ENCODE data around the gene OTOP2. TPM values are rescaled to one million over a fixed set of nuclear protein-coding genes. Genes with fewer than 3 reads are reported as not detected.
A peak's percentile ranks its signal among the peaks of the same experiment; 100 is the strongest.

OTOP2 gene
- total and polyA plus RNA-seq, 10 of the 15 experiments (the other 5 are each of a cell fraction or from before 2014, with no cell fraction given), result not detected

GRCh38 chr17:74937064-74938051 is 13.3 kb downstream of the OTOP2 start:
- ATAC-seq, result no peak
- H4K20me1 ChIP-seq (ENCODE audit: control insufficient read depth, insufficient read depth), result no peaks in the 10 kb centered on the region
- TF ChIP-seq FOS (IDR thresholded peaks at IDR 0.05; ENCODE audit: borderline replicate concordance, extremely low read depth, insufficient read length) (no peak), TBL1XR1 (IDR thresholded peaks at IDR 0.05; ENCODE audit: low read depth, low read length) (no peak), REST (IDR thresholded peaks at IDR 0.05; ENCODE audit: low read depth, low read length) (peak; percentile 49; the same call in 1 of the 2 replicates), SP1 (IDR thresholded peaks at IDR 0.05; ENCODE audit: low read depth, low read length) (no peak), IRF4 (IDR thresholded peaks at IDR 0.05; ENCODE audit: low read depth, low read length) (no peak)
- TF ChIP-seq, protein P1, sequence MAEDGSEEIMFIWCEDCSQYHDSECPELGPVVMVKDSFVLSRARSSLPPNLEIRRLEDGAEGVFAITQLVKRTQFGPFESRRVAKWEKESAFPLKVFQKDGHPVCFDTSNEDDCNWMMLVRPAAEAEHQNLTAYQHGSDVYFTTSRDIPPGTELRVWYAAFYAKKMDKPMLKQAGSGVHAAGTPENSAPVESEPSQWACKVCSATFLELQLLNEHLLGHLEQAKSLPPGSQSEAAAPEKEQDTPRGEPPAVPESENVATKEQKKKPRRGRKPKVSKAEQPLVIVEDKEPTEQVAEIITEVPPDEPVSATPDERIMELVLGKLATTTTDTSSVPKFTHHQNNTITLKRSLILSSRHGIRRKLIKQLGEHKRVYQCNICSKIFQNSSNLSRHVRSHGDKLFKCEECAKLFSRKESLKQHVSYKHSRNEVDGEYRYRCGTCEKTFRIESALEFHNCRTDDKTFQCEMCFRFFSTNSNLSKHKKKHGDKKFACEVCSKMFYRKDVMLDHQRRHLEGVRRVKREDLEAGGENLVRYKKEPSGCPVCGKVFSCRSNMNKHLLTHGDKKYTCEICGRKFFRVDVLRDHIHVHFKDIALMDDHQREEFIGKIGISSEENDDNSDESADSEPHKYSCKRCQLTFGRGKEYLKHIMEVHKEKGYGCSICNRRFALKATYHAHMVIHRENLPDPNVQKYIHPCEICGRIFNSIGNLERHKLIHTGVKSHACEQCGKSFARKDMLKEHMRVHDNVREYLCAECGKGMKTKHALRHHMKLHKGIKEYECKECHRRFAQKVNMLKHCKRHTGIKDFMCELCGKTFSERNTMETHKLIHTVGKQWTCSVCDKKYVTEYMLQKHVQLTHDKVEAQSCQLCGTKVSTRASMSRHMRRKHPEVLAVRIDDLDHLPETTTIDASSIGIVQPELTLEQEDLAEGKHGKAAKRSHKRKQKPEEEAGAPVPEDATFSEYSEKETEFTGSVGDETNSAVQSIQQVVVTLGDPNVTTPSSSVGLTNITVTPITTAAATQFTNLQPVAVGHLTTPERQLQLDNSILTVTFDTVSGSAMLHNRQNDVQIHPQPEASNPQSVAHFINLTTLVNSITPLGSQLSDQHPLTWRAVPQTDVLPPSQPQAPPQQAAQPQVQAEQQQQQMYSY (CRISPR knock-in tag; IDR thresholded peaks at IDR 0.05), result no peak
- no peak overlapping the region for H3K9ac ChIP-seq (ENCODE audit: control insufficient read depth, insufficient read depth, low read length)
- 19% methylated on average over 11 of the region's 11 CpGs for whole genome bisulfite sequencing (ENCODE audit: insufficient coverage, insufficient replicate concordance, low lambda C conversion rate, missing lambda C conversion rate)
- no TSS peak for BruUV-seq (replicated peaks)
- H3K4me1 ChIP-seq (ENCODE audit: control insufficient read depth, insufficient read depth, low read length), result no peaks in the 10 kb centered on the region
- no peak for DNase-seq (ENCODE audit: low read depth, low spot score)
- intact Hi-C loops (cut with micrococcal nuclease; ENCODE audit: unreplicated experiment) (no loop called here), in situ Hi-C loops (cut with MboI) (no loop called here)
- ChIA-PET POLR2A (interaction anchor here (0.6 kb wide), 1 partner anchor 11 kb away, joined by 5 read pairs; no protein-coding TSS in a partner anchor), RAD21 (ENCODE audit: unreplicated experiment) (no interaction called here), SMC1A (ENCODE audit: uncharacterized antibody, unreplicated experiment) (no interaction called here), CTCF (interaction anchor here (0.7 to 1.1 kb wide), 5 partner anchors 12 to 354 kb away, joined by 3 to 5 read pairs (median 3); no protein-coding TSS in a partner anchor)
- H3K79me2 ChIP-seq (ENCODE audit: control insufficient read depth, insufficient read depth, low read length), result no peaks in the 10 kb centered on the region
- no peak overlapping the region for H2AFZ ChIP-seq (ENCODE audit: control insufficient read depth, low read depth, low read length)
- no peaks in the 10 kb centered on the region for H3K9me3 ChIP-seq (replicated peaks; ENCODE audit: control insufficient read depth, insufficient read depth, low read length)
- H3K4me2 ChIP-seq (ENCODE audit: control insufficient read depth, insufficient read depth), result no peak overlapping the region
- H3K4me3 ChIP-seq, result no peak overlapping the region
- H3K36me3 ChIP-seq (ENCODE audit: control insufficient read depth in 2 of 2, insufficient read depth in 2 of 2, low read length in 1 of 2), result no peaks in the 10 kb centered on the region
- H3K27ac ChIP-seq (ENCODE audit: control insufficient read depth, insufficient read depth), result no peak overlapping the region
- FAIRE-seq, result no peak
- peaks cover 6 to 9% of the 10 kb centered on the region in 2 experiments for H3K27me3 ChIP-seq (replicated peaks in 1 of 2; ENCODE audit: control insufficient read depth in 2 of 2, insufficient read depth in 2 of 2, low read length in 1 of 2)

Data from GM12878 (cell line).